Omental fat pad (tissue), 4 donors: ENCODE results near the gene LIMA1. TPM values are rescaled to one million over a fixed set of nuclear protein-coding genes. Genes with fewer than 3 reads are reported as not detected.

Source experiments
- ATAC-seq: fragments of 150-250 bp; one replicate; pipeline ENCODE4 v1.9.1; 2016; ENCODE audit warnings: mild to moderate bottlenecking, moderate library complexity; ENCODE audit not compliant: low FRiP score
- DNase-seq: peaks from one replicate; pipeline ENCODE4 v3.0.0-alpha.2; 2019; ENCODE audit warnings: low spot score
- CTCF ChIP-seq, 3 donors: fragments of 450-650 bp; IDR thresholded peaks; one replicate each; pipeline ENCODE4 v1.5.1; 2016 to 2017; ENCODE audit warnings: antibody characterized with exemption in 3 of 3, mild to moderate bottlenecking in 3 of 3, moderate library complexity in 2 of 3
- total RNA-seq, 4 donors: library from RNA; depleted of rRNA; stranded (reverse); fragments of >200 nt; gene quantifications; one replicate each; pipeline ENCODE4 v1.1.0, GENCODE V29; 2016

The LIMA1 gene
- total RNA-seq, 4 donors from 2014 or later, result 129 to 319 (median 176) TPM

GRCh38 chr12:50234347-50234746, 49.0 kb downstream of the LIMA1 start:
- no peak for TF ChIP-seq CTCF (IDR thresholded peaks at IDR 0.05)
- DNase-seq, result no peak
- no peak for ATAC-seq

GRCh38 chr12:50232771-50233209, 50.5 kb downstream of the LIMA1 start:
- DNase-seq (no peak), ATAC-seq (no peak)
- no peak for TF ChIP-seq CTCF (IDR thresholded peaks at IDR 0.05)

- DNase-seq (no peak), ATAC-seq (no peak)
- no peak for TF ChIP-seq CTCF (IDR thresholded peaks at IDR 0.05)
Observed at GRCh38 chr12:50232206-50232605, 51.1 kb downstream of the LIMA1 start.

- no peak for ATAC-seq
- no peak for TF ChIP-seq CTCF (IDR thresholded peaks at IDR 0.05)
- no peak for DNase-seq
Observed at GRCh38 chr12:50231346-50231745, 52.0 kb downstream of the LIMA1 start.

- TF ChIP-seq CTCF (IDR thresholded peaks at IDR 0.05), result no peak
- DNase-seq, result no peak
- ATAC-seq, result no peak
Observed at GRCh38 chr12:50230217-50230616, 53.1 kb downstream of the LIMA1 start.

- DNase-seq (no peak), ATAC-seq (no peak)
- TF ChIP-seq CTCF (IDR thresholded peaks at IDR 0.05), result no peak
Observed at GRCh38 chr12:50224026-50224692, 59.2 kb downstream of the LIMA1 start.

GRCh38 chr12:50222275-50222783, 61.0 kb downstream of the LIMA1 start:
- DNase-seq, result no peak
- ATAC-seq, result peak; percentile 81

More at GRCh38 chr12:50222275-50222783, 61.0 kb downstream of the LIMA1 start:
- TF ChIP-seq CTCF (IDR thresholded peaks at IDR 0.05), result no peak
